ENCODE results near the gene NMNAT2.

NMNAT2 gene

DNA sequence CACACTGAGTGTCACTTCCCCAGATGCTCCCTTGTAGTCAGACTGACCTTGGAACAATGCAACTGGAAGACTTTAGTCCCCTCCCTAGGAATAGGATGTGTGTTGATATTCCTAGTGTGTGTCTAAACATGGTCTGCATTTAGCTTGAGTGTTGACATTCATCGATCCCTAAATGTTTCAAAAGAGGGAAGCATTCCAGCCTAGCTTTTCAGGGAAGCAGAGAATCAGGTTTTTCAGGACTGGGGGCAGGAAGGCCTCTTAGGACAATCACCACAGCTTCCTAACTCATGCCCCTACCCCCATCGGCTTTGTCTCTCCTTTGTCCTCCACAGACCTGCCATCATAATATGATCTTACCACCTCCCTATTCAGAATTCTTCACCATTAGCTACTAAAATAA is 43.4 kb downstream of the NMNAT2 start:
- Histone ChIP-seq H3K9me3 (no peaks in the 10 kb centered on the region), H3K27ac (no peak overlapping the region), H3K4me3 (no peak overlapping the region), H3K4me1 (no peaks in the 10 kb centered on the region), H3K27me3 (no peaks in the 10 kb centered on the region), H3K36me3 (no peaks in the 10 kb centered on the region)
- no peak for DNase-seq
- TF ChIP-seq, protein P1, sequence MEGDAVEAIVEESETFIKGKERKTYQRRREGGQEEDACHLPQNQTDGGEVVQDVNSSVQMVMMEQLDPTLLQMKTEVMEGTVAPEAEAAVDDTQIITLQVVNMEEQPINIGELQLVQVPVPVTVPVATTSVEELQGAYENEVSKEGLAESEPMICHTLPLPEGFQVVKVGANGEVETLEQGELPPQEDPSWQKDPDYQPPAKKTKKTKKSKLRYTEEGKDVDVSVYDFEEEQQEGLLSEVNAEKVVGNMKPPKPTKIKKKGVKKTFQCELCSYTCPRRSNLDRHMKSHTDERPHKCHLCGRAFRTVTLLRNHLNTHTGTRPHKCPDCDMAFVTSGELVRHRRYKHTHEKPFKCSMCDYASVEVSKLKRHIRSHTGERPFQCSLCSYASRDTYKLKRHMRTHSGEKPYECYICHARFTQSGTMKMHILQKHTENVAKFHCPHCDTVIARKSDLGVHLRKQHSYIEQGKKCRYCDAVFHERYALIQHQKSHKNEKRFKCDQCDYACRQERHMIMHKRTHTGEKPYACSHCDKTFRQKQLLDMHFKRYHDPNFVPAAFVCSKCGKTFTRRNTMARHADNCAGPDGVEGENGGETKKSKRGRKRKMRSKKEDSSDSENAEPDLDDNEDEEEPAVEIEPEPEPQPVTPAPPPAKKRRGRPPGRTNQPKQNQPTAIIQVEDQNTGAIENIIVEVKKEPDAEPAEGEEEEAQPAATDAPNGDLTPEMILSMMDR (IDR thresholded peaks at IDR 0.05) = no peak
- intact Hi-C loops (cut with DNase I; ENCODE audit: low total_unique reads) = no loop called here

DNA sequence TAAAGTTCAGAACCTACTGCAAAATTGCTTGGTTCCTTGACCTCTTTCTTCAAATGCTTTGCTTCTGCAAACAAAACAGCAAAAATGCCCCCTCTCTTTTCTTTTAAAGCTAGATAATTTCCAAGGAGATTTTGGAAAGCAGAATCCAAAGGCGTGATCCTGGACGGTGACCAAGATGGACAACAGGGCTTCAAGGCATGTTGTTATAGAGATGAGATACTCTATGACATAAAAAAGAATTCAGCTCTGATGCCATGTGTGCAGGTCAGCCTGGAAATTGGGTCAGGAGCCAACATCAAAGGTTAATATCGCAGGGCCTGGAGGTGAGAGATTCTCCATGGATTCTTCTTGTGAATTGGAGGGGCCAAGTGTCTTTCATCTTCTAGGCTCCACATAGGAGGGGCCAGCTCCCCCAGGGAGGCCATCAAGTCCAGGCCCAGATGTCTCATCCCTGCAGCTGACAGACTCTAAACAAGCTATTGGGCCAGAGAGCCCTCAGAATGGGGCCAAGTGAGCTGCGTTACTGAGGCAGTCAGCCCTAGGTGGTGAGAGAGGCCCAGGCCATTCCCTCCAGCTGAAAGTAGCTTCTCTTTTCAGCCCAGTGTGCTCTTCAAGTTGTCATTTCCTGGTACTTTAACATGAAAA is 45.5 kb downstream of the NMNAT2 start:
- H3K27me3 ChIP-seq = no peaks in the 10 kb centered on the region
- TF ChIP-seq, protein P1 (IDR thresholded peaks at IDR 0.05) = no peak
- intact Hi-C loops (cut with DNase I; ENCODE audit: low total_unique reads) = no loop called here
- H3K4me1 ChIP-seq = no peaks in the 10 kb centered on the region
- DNase-seq = no peak
- H3K4me3 ChIP-seq = no peak overlapping the region
- H3K27ac ChIP-seq = no peak overlapping the region
- H3K9me3 ChIP-seq = no peaks in the 10 kb centered on the region
- no peaks in the 10 kb centered on the region for H3K36me3 ChIP-seq

- H3K4me3 ChIP-seq = no peak overlapping the region
- no peak for DNase-seq
- H3K9me3 ChIP-seq = no peaks in the 10 kb centered on the region
- intact Hi-C loops (cut with DNase I; ENCODE audit: low total_unique reads) = no loop called here
- no peaks in the 10 kb centered on the region for H3K36me3 ChIP-seq
- no peak overlapping the region for H3K27ac ChIP-seq
- TF ChIP-seq, protein P1 (IDR thresholded peaks at IDR 0.05) = no peak
- no peaks in the 10 kb centered on the region for H3K27me3 ChIP-seq
- no peaks in the 10 kb centered on the region for H3K4me1 ChIP-seq
Observed at GRCh38 chr1:183370399-183371058, 47.7 kb downstream of the NMNAT2 start.

GRCh38 chr1:183368213-183369108 is 49.7 kb downstream of the NMNAT2 start:
- intact Hi-C loops (cut with DNase I; ENCODE audit: low total_unique reads) = no loop called here
- Histone ChIP-seq H3K27ac (no peak overlapping the region), H3K4me3 (no peak overlapping the region)

DNA sequence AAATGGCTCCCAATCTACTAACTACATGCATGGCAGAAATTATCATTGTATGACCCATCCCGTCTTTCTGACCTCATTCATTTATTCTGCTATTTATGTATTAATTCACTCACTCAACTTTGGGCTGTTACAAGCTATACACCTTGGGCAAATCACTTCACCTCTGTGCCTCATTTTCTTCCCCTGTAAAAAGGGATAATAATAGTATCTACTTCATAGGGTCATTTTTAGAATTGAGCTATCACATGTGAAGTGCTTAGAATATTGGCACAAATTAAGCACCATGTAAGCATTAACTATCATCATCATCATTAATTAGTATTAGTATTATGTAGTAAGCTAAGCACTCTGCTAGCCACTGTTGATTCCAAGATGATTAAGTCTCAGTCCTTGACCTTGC is 52.1 kb downstream of the NMNAT2 start:
- H3K27me3 ChIP-seq = no peaks in the 10 kb centered on the region
- H3K9me3 ChIP-seq = no peaks in the 10 kb centered on the region
- no peaks in the 10 kb centered on the region for H3K4me1 ChIP-seq
- intact Hi-C loops (cut with DNase I; ENCODE audit: low total_unique reads) = no loop called here
- no peak overlapping the region for H3K4me3 ChIP-seq
- TF ChIP-seq, protein P1 (IDR thresholded peaks at IDR 0.05) = no peak
- DNase-seq = no peak
- H3K27ac ChIP-seq = no peak overlapping the region
- H3K36me3 ChIP-seq = no peaks in the 10 kb centered on the region

More at GRCh38 chr1:183368213-183369108, 49.7 kb downstream of the NMNAT2 start:
- Histone ChIP-seq H3K27me3 (no peaks in the 10 kb centered on the region), H3K9me3 (no peaks in the 10 kb centered on the region), H3K4me1 (no peaks in the 10 kb centered on the region), H3K36me3 (no peaks in the 10 kb centered on the region)
- no peak for DNase-seq
- TF ChIP-seq, protein P1 (IDR thresholded peaks at IDR 0.05) = no peak

Measured in tibial artery (tissue), 4 donors.